D721Med (cell line): ENCODE data around the gene CTTN.
"Not testable (repeated sequence)": the region's sequence is repeated elsewhere in the genome, so short reads cannot be mapped to it uniquely, and the experiment has no call there.

Experiments used
- DNase-seq: peaks from one replicate; pipeline ENCODE4 v3.0.0; 2011; ENCODE audit warnings: low spot score; ENCODE audit not compliant: insufficient read length
- FAIRE-seq: peaks from 2 replicates; lab custom pipeline; 2011; peaks lifted over from hg19 to GRCh38; lab: Jason Lieb, UNC
- CTCF ChIP-seq: IDR thresholded peaks from 2 replicates; pipeline ENCODE4 v1.5.1; 2012; ENCODE audit warnings: mild to moderate bottlenecking, control low read depth; ENCODE audit not compliant: insufficient read depth; ENCODE audit errors: missing control alignments

The CTTN gene

GRCh38 chr11:70437111-70437784 is 38.9 kb downstream of the CTTN start:
- TF ChIP-seq CTCF = no peak
- DNase-seq (peak; percentile 13), FAIRE-seq (no peak)

- peak; percentile 43 for DNase-seq
- FAIRE-seq = no peak
- no peak for TF ChIP-seq CTCF
These were observed 41.9 kb downstream of the CTTN start for GRCh38 chr11:70440206-70440605.

GRCh38 chr11:70443773-70444030 is 45.4 kb downstream of the CTTN start:
- FAIRE-seq = no peak
- no peak for TF ChIP-seq CTCF
- no peak for DNase-seq

- FAIRE-seq (no peak), DNase-seq (no peak)
- TF ChIP-seq CTCF = no peak
These were observed 46.8 kb downstream of the CTTN start for GRCh38 chr11:70445091-70445490.

- DNase-seq (no peak), FAIRE-seq (no peak)
- TF ChIP-seq CTCF = no peak
These were observed 47.3 kb downstream of the CTTN start for GRCh38 chr11:70445605-70446004.

GRCh38 chr11:70448983-70449567 is 50.7 kb downstream of the CTTN start:
- DNase-seq (no peak), FAIRE-seq (no peak)
- peak; percentile 12 for TF ChIP-seq CTCF

- no peak for TF ChIP-seq CTCF
- FAIRE-seq (no peak), DNase-seq (no peak)
These were observed 56.0 kb downstream of the CTTN start for GRCh38 chr11:70454197-70454767.

- FAIRE-seq, DNase-seq: not testable (repeated sequence)
These were observed 56.5 kb downstream of the CTTN start for GRCh38 chr11:70454811-70455210.
